Measurements from ENCODE around the gene NOS1AP.

GRCh38 chr1:162147760-162148159 lies 78.3 kb downstream of the NOS1AP start:
- TF ChIP-seq CREB5 (CRISPR knock-in tag; IDR thresholded peaks at IDR 0.05; ENCODE audit: low read depth), result no peak
- TF ChIP-seq ARNTL (CRISPR knock-in tag; IDR thresholded peaks at IDR 0.05; ENCODE audit: borderline replicate concordance, low read depth), result no peak

All from SK-N-SH treated with all-trans-retinoic acid at 6 μM for 48 hours (cell line).